ENCODE measurements around the gene ZNRF2. TPM values are rescaled to one million over a fixed set of nuclear protein-coding genes. Genes with fewer than 3 reads are reported as not detected.

ZNRF2 gene
- polyA plus RNA-seq, 1 of the 3 experiments (the other 2 are of a cell fraction) = 4.0 TPM

- no peak for TF ChIP-seq CTCF (IDR thresholded peaks at IDR 0.05)
These were observed 46.9 kb downstream of the ZNRF2 start (continued) for GRCh38 chr7:30331338-30331737.

- peaks cover 0 to 4% of the 10 kb centered on the region in 2 experiments for H3K36me3 ChIP-seq (replicated peaks in 1 of 2; ENCODE audit: control insufficient read depth in 1 of 2, insufficient read depth in 2 of 2, low read length in 1 of 2)
- WGBS (ENCODE audit: low lambda C conversion rate) = 94% methylated on average over 2 of the region's 2 CpGs
- H3F3A ChIP-seq (replicated peaks; ENCODE audit: insufficient read depth) = peaks cover 19% of the 10 kb centered on the region
- POLR2A ChIA-PET = no interaction called here
- TF ChIP-seq SMC3 (IDR thresholded peaks at IDR 0.05; ENCODE audit: low read depth, low read length) (no peak), NRF1 (IDR thresholded peaks at IDR 0.05; ENCODE audit: low read depth, low read length) (no peak), MXI1 (IDR thresholded peaks at IDR 0.05; ENCODE audit: low read depth, low read length) (no peak), GATA2 (CRISPR knock-in tag; IDR thresholded peaks at IDR 0.05) (no peak), TAF1 (IDR thresholded peaks at IDR 0.05; ENCODE audit: borderline replicate concordance, low read depth, low read length) (no peak), POLR2AphosphoS5 (IDR thresholded peaks at IDR 0.05; ENCODE audit: low read depth, low read length) (no peak), EZH2phosphoT487 (IDR thresholded peaks at IDR 0.05; ENCODE audit: borderline replicate concordance, low read depth) (no peak), CTCF (IDR thresholded peaks at IDR 0.05) (no peak), FOXJ3 (CRISPR knock-in tag; IDR thresholded peaks at IDR 0.05) (no peak), TCF12 (IDR thresholded peaks at IDR 0.05) (no peak), NFIC (IDR thresholded peaks at IDR 0.05; ENCODE audit: borderline replicate concordance) (no peak), ELF1 (IDR thresholded peaks at IDR 0.05) (no peak), USF2 (IDR thresholded peaks at IDR 0.05; ENCODE audit: borderline replicate concordance, low read depth, low read length) (no peak), EP300 (IDR thresholded peaks at IDR 0.05; ENCODE audit: borderline replicate concordance in 1 of 2, low read depth in 1 of 2, low read length in 1 of 2) (no peak), ZBTB33 (IDR thresholded peaks at IDR 0.05; ENCODE audit: borderline replicate concordance, low read depth) (no peak)
- H3K9me2 ChIP-seq = no peaks in the 10 kb centered on the region
- H3K79me2 ChIP-seq (ENCODE audit: insufficient read depth) = peaks cover 58% of the 10 kb centered on the region; the same call in 1 of the 2 replicates
- CTCF ChIA-PET = no interaction called here
- H3K27me3 ChIP-seq (ENCODE audit: insufficient read depth) = no peaks in the 10 kb centered on the region
- H3K9me3 ChIP-seq = peaks cover 8% of the 10 kb centered on the region; the same call in 1 of the 2 replicates
- no peak overlapping the region for H3K27ac ChIP-seq (ENCODE audit: low read depth in 2 of 2, low read length in 1 of 2)
- no peak overlapping the region for H3K4me2 ChIP-seq
- no peak for DNase-seq
- H3K4me1 ChIP-seq (ENCODE audit: control insufficient read depth in 1 of 2, insufficient read depth in 2 of 2, low read depth in 1 of 2, low read length in 1 of 2) = peaks cover 2 to 17% of the 10 kb centered on the region in 2 experiments; a peak in 3 of 4 replicates
- H3K9ac ChIP-seq = no peak overlapping the region
- peaks cover 12% of the 10 kb centered on the region; the same call in 1 of the 2 replicates for H4K20me1 ChIP-seq (ENCODE audit: insufficient read depth)
- H2AFZ ChIP-seq (ENCODE audit: low read depth) = no peak overlapping the region
- no peak overlapping the region for H3K4me3 ChIP-seq (ENCODE audit: low read depth in 2 of 2, low read length in 1 of 2)
These were observed 48.2 kb downstream of the ZNRF2 start for GRCh38 chr7:30332549-30332948.
